HG03103 (cell line): ENCODE results near the gene REXO4.
"Not testable (repeated sequence)": the region's sequence is repeated elsewhere in the genome, so short reads cannot be mapped to it uniquely, and the experiment has no call there.

ENCODE experiments used
- ATAC-seq: cut with Tn5 transposase; IDR thresholded peaks from one replicate; pipeline ENCODE4 v1.9.1; 2021; ENCODE audit warnings: low read depth; ENCODE audit not compliant: unreplicated experiment

REXO4 gene

DNA sequence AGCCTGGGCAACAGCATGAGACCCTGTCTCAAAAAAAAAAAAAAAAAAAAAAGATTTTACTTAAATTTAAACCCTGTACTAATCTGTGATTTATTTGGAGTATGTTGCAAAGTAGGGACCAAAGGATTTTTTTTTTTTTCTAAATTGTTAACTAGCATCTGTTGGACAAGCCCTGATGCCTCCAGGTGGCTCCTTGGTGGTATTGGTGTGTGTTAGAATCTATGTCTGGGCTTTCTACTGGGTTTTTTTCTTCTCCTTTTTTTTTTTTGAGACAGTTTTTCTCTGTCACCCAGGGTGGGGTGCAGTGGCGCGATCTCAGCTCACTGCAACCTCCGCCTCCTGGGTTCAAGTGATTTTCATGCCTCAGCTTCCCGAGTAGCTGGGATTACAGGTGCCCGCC, 34.1 kb upstream of the REXO4 start:
- ATAC-seq, result not testable (repeated sequence)

DNA sequence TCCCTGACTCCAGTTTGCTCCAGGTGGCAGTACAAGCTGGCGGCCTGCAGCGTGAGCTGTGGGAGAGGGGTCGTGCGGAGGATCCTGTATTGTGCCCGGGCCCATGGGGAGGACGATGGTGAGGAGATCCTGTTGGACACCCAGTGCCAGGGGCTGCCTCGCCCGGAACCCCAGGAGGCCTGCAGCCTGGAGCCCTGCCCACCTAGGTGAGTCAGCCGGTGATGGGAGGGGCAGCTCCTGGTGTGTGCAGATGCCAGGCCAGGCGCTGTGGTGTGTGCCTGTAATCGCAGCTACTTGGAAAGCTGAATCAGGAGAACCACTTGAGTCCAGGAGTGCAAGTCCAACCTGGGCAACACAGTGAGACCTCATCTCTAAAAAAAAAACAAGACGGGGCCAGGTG, 31.9 kb upstream of the REXO4 start:
- no peak for ATAC-seq

DNA sequence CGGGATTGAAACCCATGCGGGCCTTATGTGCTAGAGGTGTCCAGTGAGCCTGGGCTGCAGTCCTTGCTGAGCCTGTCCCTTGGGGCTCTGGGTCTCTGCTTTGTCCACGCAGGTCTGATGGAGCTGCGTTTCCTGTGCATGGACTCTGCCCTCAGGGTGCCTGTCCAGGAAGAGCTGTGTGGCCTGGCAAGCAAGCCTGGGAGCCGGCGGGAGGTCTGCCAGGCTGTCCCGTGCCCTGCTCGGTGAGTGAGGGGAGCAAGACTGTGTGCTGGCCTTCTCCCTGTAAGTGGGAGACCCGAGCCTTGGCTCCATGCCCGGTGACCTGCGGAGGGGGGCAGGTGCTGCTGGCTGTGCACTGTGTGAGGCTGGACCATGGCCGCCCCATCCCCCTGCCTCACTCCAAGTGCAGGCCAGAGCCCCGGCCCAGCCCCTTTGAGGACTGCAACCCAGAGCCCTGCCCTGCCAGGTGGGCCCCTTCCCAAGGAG, 30.7 kb upstream of the REXO4 start:
- no peak for ATAC-seq

GRCh38 chr9:133445293-133445969, 27.6 kb upstream of the REXO4 start:
- no peak for ATAC-seq

DNA sequence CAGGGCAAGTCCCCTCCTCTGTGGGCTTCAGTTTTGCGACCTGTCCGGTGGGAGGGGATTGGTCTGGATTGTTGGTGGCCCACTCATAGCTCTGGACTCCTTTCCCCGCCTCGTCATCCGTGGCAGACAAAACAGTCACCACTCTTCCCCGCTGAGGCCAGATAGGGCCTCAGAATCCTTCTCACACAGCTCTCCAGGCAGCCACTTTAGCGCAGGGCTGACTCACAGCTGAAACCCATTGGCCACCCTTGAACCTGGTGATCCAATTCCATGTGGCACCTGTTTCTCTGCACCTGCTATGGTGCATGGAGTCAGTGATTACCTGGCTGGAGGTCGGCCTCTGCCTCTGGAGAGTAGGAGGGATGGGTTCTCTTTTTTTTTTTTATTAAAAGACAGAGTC, 26.2 kb upstream of the REXO4 start:
- ATAC-seq, result no peak

DNA sequence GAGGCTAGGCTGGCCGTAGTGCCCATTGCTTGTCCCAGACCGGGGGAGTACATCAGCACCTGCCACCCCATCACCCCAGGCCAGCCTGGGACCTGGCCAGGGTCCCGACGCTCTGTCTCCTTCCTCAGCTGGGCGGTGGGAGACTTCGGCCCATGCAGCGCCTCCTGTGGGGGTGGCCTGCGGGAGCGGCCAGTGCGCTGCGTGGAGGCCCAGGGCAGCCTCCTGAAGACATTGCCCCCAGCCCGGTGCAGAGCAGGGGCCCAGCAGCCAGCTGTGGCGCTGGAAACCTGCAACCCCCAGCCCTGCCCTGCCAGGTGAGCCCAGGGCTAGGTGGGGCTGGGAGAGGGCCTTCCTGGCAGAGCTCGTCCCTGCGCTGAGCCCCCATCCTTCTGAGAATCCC, 25.4 kb upstream of the REXO4 start:
- ATAC-seq, result no peak

- ATAC-seq, result no peak
Measured at GRCh38 chr9:133441571-133441970, 23.8 kb upstream of the REXO4 start.

DNA sequence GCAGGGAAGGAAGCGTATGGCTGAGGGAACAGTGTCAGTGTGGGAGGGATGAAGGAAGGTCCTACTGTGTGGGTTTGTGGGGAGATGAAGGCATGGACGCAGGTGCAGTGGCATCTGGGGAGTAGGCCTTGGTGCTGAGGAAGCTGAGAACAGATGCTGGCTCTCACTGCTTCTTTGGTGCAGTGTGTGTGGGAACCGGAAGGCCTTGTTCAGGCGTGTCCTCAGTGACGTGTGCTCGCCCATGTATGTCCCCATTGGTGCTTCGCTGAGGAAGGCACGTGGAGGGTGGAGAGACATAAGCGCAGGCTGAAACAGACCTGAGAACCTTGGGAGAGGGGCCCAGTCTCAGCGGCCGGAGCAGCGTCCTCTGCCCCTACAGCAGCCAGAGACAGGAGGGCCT, 23.1 kb upstream of the REXO4 start:
- no peak for ATAC-seq

DNA sequence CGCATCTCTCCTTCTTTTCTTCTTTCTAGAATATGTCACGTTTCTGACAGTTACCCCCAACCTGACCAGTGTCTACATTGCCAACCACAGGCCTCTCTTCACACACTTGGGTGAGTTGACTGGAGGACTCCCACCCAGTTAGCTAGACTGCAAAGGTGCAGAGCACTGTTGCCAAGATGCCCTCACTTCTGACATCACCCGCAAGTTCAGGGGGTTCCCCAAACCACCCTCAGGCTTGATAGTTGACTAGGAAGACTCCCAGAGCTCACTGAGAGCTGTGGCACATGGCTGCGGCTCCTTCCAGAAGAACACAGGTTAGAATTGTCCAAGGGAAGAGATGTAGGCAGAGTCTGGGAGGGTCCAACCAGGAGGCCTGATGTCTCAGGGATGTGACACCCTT, 21.5 kb upstream of the REXO4 start:
- ATAC-seq, result no peak

DNA sequence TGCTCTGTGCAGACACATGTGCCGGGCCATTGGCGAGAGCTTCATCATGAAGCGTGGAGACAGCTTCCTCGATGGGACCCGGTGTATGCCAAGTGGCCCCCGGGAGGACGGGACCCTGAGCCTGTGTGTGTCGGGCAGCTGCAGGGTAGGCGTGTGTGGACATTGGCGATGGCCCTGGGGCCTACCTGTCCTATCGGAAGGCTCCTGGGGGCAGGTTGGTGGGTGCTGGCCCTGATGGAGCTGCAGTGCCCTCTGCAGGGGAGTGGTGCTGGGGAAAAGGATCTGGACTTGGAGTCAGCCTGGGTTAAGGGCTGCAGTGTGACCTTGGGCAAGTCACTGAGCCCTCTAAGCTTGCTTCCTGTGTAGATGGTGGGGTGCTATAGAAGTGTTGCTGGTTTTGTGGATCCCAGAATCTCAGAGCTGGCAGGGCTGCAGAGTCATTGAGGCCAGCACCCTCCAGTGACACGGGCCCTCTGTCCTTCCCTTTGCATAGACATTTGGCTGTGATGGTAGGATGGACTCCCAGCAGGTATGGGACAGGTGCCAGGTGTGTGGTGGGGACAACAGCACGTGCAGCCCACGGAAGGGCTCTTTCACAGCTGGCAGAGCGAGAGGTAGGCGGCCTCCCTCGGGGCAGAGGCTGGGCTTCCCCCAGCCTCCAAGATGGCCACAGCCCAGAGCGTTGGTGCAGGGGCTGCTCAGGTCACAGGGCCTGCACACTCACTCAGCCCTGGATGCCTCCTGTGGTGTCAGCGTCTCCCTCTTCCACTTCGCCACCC, 20.1 kb upstream of the REXO4 start:
- no peak for ATAC-seq

GRCh38 chr9:133436681-133437080, 18.9 kb upstream of the REXO4 start:
- no peak for ATAC-seq

- no peak for ATAC-seq
Measured at GRCh38 chr9:133433351-133433843, 15.6 kb upstream of the REXO4 start.

- ATAC-seq, result no peak
Measured at GRCh38 chr9:133430244-133430643, 12.4 kb upstream of the REXO4 start.

- no peak for ATAC-seq
Measured at GRCh38 chr9:133429641-133430161, 11.9 kb upstream of the REXO4 start.

GRCh38 chr9:133429214-133429613, 11.4 kb upstream of the REXO4 start:
- no peak for ATAC-seq

DNA sequence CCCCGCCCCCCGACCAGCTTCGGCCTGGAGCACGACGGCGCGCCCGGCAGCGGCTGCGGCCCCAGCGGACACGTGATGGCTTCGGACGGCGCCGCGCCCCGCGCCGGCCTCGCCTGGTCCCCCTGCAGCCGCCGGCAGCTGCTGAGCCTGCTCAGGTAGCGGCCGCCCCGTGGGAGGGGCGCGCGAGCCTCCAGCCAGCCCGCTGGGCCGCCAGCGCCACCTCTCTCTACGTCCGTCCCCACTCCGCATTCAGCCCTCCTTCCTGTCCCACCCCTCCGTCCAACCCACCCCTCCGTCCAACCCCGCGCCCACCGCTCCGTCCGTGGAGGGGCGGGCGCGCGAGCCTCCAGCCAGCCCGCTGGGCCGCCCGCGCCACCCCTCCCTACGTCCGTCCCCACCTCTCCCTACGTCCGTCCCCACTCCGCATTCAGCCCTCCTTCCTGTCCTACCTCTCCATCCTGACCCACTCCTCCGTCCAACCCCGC, 10.8 kb upstream of the REXO4 start:
- ATAC-seq, result no peak

DNA sequence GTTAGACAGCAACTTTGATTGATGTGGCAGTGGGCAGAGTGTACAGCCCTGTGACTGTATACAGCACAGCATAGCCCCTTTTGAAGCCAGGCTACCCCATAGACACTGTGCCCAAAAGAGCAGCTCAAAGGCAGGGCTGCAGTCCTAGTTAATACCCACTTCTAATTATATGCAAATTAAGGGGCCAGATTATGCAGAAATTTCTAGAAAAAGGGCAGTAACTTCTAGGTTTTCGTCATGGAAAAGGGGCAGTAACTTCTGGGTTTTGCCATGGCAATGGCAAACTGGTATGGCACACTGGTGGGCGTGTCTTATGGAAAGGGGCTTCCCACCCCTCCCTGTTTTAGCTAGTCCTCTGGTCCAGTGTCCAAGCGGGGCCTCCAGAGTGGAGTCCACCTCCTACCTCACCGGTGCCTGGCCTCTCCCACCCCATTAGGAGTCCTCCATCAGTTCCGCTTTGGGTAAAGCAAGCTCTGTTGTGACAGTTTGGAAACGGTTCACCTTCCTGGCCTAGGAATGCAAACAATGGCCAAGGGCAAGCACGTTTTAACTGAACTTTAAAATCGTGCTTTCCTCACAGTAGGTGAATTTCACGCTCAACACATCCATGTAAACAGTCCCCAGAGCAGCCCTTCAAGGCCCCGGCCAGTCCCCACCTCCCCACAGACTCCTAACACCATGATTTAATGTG, 10.0 kb upstream of the REXO4 start:
- ATAC-seq, result no peak

- no peak for ATAC-seq
Measured at GRCh38 chr9:133426011-133426410, 8.2 kb upstream of the REXO4 start.

DNA sequence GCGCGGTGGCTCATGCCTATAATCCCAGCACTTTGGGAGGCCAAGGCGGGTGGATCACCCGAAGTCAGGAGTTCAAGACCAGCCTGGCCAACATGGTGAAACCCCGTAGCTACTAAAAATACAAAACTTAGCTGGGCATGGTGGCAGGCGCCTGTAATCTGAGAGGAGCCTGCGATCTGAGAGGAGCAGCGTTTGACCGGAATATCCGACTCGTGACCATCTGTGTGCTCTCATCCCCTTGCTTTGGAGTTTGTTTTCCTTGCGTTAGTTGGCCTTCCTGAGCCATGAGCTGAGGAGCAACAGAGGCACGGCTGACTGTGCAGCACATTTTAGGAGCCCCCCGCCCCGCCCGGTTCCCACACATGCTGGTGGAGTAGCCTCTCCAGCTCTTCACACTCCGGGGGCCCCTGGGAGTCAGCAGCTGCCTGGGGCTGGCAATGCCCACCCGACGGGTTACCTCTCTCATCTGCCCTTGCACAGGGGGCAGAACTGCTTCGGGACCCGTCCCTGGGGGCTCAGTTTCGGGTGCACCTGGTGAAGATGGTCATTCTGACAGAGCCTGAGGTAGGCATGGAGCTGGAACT, 7.3 kb upstream of the REXO4 start:
- ATAC-seq, result no peak

DNA sequence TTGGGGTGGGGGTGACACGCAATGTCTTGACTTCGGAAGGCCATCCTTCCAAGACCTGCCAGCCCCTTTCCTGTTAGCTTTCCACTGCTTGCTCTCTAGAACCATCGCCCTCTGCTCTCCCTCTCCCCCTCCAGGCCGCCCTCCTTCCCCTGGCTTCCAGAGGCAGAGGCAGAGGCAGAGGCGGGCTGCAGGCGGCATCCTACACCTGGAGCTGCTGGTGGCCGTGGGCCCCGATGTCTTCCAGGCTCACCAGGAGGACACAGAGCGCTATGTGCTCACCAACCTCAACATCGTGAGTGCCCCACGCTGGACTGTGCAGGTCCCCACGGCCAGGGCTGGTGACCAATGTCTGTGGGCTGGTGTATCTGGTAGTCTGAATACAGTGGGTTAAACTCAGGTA, 6.4 kb upstream of the REXO4 start:
- no peak for ATAC-seq

DNA sequence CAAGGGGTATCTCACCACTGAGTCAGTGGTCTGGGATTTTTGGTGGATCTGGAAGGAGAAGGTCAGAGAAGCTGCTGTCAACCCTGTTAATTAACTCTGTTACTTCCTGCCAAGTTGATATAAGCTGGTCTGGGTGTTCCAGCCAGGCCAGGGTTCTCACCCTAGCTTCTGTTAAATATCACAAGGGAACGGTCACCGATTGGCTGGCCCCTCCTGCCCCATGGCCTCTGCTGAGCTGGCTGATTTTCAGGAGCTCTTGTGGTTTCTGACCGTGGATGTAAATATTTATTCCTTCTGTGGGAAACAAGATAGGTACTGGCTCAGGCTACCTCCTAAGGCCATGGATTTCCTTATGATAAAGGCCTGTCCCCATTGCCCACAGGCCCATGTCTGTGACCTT, 5.4 kb upstream of the REXO4 start:
- ATAC-seq, result no peak
